Hindlimb muscle (tissue), 1 donor: ENCODE results near the gene LAIR2. TPM values are rescaled to one million over a fixed set of nuclear protein-coding genes. Genes with fewer than 3 reads are reported as not detected.
"Not testable (repeated sequence)": the region's sequence is repeated elsewhere in the genome, so short reads cannot be mapped to it uniquely, and the experiment has no call there.

Source experiments
- DNase-seq: peaks from one replicate; pipeline ENCODE4 v3.0.0-alpha.2; 2013
- polyA plus RNA-seq: library from polyadenylated mRNA; unstranded; fragments of 120-200 nt; gene quantifications from one replicate; pipeline ENCODE4 v1.2.1, GENCODE V29; 2013; ENCODE audit not compliant: insufficient read length

The LAIR2 gene
- polyA plus RNA-seq, 1 donor, result not detected

DNA sequence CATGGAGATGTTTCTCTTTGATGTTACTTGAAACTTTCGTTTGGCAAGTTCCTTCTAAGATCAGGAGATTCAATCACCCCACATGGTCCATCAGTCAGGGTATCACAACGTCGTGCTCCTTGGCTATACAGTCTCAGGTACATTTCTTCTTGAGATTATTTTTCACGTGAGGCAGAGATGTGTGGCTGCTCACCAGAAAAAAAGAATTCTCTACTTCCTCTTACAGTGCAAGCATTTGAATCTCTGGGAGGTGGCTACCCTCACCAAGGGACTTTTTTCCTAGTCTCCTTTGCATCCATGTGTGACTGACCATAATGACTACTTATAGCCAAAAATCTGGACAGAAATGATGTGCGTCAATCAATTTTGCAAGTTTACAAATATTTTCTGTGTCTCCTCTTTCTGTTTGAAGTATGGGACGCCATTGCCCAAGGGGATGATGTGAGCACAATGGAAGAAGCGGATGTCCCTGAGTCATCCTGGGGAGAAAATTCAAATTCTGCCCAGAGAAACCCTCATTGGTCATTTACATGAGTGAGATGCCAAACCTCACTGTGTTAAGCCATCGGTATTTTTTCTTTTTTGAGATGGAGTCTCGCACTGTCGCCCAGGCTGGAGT lies 8.6 kb upstream of the LAIR2 start:
- DNase-seq, result no peak

DNA sequence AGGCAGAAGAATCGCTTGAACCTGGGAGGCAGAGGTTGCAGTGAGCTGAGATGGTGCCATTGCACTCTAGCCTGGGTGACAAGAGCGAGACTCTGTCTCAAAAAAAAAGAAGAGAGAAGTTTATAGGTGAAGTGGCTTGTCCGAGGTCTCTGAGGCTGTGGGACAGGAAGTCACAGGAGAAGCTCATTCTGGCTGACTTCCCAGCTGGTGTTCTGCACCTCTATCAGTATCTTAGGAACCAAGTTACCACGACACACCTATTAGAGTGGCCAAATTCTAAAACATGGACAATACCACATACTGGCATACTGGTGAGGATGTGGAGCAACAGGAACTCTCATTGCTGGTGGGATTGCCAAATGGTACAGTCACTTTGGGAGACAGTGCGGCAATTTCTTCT lies 7.3 kb upstream of the LAIR2 start:
- not testable (repeated sequence) for DNase-seq

DNA sequence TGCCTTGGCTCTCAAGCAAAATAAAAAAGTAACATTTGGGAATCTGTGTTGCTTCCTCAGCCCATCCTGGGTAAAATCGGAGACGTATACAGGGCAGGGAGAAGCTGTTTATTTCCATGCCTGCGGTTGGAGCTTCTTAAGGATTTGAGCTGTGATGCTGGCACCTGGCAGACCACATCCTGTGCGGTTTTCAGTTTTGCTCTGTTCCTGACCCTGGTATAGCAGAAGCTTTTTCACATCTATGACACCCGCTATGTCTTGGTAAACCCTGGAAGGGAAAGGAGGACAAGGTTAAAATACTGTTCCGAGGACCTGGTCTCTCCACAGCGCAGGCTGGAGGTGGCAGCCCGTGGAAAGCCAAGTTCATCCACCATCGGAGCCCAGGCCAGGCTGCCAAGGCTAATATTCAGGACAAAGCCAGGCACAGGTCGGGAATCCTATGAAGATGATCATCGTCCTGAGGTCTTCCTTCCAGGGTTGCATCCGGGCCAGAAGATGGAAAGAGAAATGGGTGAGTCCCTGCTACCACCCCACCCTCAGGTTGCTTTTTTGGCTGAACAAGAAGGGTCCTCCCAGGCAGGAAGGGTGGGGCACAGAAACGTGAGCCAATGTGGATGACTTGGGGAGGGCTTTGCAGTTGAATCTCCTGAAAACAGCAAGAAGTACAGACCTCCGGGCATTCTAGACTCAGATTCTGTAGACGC lies 4.7 kb upstream of the LAIR2 start:
- not testable (repeated sequence) for DNase-seq

DNA sequence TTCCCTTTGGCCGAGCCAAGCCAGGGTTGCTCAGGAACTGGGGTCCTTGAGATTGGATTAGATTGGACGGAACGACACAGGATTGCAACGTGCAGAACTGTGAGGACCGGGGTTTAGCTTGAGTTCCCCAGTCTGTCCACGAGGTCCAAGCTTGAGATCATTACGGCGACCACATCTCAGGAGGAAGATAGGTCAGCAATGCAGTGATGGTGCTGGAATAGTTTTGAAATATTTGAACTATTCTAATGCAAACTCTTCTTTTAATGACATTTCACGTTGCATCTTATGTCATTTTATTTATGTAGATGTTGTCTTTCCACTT lies 4.2 kb upstream of the LAIR2 start:
- DNase-seq, result not testable (repeated sequence)

DNA sequence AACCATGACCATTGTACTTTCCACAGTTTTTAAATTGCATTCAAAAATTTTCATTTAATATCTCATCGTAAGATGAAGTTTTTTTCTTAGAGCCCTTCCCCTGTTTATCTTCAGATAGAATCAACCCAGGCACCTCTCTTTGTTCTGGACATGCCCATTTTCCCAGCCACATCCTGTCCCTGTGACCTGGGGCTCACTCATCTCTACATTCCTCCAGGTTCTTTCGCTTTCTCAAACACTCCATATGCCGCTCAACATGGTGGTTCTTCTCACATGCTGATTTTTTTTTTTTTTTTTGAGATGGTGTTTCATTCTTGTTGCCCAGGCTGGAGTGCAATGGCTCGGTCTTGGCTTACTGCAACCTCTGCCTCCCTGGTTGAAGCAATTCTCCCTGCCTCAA lies 2.9 kb downstream of the LAIR2 start:
- not testable (repeated sequence) for DNase-seq

DNA sequence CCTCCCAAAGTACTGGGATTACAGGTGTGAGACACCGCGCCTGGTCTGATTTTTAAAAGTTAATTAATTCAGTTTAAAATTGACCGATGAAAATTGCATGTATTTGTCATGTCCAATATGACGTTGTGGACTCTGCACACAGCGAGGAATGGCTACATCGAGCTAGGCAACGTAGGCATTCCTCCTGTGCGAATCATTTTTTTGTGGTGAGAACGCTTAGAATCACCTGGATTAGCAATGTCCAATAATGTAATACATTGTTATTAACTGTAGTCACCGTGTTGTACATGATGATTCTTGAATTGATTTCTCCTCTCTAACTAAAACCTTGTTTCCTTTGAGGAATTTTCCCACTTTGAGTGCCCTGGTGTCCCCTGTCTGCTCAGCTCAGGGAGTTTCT lies 3.4 kb downstream of the LAIR2 start:
- DNase-seq, result no peak

DNA sequence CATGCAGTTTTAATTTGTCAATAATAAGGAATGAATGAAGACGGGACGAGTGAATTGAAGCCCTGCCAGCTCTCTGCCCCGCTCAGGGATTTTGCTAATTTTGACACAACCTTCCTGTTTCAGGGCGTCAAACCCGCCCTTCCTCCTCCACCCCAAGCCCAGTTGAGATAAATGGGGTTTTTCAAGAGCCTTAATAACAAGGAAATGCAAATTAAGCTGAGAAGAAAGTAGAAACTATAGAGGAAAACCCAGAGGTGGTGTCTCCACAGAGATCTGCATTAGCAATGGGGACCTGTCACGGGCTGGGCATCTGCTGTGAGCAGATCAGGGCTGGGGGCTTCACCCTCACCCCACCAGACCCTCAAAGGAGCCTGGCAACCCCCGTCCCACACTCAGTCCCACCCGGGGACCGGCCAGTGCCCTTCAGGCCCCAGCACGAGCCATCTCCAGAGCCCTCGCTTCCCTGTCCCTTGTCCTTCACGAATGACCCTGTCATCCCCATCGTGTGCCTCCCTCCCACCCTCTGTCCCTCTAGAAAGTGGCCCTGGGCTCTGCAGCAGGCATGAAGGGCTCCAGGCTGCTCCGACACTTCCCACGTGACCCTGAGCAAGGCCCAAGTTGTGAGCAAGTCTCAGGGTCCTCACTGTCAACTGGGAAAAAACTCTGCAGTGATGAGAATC lies 4.5 kb downstream of the LAIR2 start:
- not testable (repeated sequence) for DNase-seq

DNA sequence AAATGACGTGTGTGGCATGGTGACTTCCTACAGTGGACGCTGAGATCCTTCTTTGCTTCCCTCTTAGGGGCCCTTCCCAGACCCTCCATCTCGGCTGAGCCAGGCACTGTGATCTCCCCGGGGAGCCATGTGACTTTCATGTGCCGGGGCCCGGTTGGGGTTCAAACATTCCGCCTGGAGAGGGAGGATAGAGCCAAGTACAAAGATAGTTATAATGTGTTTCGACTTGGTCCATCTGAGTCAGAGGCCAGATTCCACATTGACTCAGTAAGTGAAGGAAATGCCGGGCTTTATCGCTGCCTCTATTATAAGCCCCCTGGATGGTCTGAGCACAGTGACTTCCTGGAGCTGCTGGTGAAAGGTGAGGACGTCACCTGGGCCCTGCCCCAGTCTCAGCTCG lies 5.2 kb downstream of the LAIR2 start:
- no peak for DNase-seq

DNA sequence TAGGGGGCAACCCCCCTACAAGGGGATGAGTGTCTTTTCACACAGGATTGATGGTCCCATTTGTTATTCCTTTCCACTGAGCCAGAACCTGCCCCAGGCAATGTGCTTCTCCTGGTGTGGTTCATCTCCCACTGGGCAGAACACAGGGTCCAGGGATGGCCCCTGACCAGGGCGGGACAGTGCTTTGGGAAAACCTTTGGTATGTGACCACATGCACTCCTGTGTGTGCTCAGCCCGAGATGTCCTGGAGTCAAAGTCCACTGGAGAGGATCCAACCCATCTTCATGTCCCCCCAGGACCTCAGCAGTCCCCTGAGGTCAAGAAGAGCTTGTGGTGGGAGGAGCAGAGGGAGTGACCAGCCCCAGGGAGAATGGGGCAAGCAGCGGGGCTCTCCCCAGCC lies 5.9 kb downstream of the LAIR2 start:
- not testable (repeated sequence) for DNase-seq

DNA sequence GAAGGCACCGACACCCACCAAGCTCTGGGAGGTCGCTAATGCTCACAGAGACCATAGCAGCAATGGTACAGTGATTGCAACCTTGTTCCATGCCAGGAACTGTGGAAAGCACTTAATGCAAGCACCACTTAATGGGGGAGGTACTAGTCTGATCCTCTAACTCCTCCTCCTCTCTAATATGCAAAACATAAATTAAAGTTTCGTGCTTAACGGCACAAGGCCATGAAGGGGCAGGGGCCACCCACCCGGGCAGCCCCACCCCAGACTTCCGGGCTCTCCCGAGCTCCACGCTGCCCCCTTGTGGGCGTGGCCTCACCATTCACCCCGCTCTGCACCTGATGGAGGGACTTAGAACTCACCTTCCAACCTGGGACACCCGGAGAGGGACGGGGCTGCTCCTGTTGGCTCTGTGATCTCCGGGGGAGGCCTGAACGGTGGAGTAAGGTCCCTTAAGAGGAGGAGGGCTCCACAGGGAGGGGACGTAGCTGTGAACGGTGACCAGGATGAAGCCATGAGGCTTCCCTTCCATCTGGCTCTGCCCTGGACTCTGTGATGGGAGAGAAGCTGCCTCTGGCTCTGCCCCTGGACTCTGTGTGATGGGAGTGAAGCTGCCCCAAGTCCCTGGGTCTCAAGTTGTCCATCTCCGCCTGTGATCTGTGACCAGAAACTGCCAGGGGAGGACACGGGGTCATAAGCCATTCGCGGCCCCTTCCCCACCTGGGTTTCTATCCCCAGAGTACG lies 6.7 kb downstream of the LAIR2 start:
- not testable (repeated sequence) for DNase-seq

DNA sequence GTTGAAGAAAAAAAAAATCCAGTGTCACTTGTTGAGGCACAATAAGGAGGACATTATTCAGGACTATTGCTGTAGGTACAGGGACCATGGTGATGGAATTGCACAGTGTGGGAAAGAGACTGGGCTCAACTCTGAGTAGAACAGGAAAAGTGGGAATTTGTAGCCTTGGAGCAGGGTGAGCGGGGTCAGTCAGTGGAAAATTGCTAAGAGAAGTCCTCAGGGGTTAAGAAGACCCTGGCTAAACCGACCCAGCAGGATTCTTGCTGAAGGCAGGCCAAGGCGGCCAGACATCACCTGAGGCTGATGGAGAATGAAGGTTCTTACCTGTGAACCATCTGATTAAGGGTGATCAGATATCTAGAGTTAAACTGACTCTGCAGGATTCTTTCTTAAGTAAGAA lies 12.5 kb downstream of the LAIR2 start:
- no peak for DNase-seq

DNA sequence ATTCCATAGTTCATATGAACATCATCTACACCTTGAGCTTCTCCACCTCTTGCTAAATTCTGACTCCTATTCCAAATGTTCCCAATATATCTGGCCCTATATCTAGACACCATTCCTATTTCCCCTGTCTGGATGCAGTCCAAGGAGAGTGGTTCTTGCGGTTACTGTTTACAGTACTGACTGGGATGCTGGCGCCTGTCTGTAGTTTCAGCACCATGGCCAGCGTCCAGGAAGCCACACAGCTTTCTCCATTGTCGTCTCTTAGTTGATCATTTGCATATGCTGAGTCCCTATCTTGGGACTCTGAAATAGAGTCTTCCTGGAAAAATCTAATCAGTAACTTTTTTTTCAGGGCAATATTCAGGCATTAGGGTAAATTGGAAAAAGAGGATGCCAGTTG lies 14.9 kb downstream of the LAIR2 start:
- DNase-seq, result peak; percentile 57

DNA sequence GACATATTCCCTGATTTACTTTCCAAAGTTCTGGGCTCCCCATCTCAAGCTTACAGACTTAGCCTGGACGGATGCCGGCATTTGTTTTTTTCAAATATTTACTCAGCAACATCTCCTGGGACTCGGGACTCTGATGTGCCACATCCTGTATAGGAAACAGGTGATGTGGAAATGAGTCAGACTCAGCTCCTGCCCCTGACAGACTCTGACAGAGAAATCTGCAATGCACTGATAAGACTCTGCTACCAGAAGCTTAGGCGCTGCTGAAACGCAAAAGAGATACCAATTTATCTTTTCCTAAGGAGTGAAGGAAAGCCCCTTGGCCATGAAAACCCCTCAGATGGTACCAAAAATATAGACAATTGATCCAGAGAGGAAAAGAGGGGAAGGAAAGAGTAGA lies 16.2 kb downstream of the LAIR2 start:
- DNase-seq, result peak; percentile 8

DNA sequence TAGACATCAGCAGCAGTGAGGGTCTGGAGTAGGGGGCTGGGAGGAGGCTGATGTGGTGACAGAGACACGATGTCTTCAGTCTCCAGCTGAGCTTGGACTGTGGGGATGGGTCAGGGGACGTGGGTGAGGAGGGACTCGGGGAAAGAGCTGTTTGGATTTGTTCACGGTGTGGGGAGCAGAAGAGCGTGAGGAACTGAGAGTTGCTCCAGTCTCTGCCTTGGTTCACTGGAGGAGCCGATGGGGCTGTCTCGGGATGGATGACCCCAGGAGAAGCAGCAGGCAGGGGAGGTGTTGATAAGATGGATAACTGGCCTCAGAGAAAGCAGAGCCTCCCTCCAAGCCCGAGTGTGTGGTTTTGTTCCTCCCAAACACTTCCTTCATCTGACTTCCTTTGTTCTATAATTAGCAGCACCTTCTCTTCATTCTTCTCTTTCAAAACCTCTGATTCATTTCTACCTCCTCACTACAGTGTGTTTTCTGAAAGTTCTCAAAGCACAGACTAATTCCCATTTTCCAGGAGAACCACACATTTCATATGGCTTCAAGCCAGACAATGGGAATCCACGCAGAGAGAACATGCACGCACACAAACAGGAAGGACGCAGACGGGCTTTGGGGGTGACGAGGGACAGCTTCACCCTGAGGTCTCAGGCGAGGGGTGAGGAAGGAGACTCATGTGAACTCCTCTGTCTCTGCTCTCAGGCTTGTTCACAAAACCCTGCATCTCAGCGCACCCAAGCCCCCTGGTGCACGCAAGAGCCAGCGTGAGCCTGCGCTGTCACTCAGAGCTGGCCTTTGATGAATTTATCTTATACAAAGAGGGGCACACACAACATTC lies 18.6 kb downstream of the LAIR2 start:
- DNase-seq, result no peak

DNA sequence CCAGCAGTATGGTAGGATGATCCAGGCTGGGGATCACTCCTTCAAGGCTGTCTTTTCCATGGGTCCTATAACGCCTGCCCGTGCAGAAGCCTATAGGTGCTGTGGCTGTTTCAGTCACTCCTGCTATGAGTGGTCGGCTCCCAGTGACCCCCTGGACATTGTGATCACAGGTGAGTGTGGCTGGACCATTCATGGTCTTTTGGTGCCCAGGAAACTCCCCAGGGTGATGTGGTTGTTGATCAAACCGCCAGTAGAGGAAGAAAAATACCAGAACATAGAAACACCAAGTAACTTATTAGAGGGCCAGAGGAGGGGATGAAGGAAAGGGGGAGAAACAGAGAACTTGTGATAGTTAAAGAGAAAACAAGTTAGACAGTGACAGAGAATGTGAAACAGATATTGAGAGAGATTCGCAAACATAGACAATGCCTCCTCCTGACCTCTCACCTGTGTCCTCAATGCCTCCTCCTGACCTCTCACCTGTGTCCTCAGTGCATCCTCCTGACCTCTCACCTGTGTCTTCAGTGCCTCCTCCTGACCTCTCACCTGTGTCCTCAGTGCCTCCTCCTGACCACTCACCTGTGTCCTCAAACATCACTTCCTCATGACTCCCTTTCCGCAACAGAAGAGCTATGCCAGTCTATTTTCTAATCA lies 19.4 kb downstream of the LAIR2 start:
- no peak for DNase-seq

DNA sequence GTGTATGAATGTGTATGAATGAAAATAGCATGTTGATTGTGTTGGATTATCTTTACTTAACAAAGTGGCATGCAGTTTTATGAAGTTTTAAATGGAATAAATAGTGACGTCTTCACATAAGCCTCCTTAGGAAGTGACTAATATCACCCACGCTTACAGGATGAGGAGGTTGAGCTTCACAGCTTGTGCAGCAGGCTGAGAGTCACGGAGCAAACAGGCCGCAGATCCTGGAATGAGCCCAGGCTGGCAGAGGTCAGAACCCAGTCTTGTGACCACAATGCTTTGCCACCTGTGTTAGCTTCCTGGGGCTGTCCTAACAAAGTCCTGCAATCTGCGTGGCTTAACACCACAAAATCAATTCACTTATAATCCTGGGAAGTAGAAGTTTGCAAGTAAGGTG lies 20.8 kb downstream of the LAIR2 start:
- no peak for DNase-seq

DNA sequence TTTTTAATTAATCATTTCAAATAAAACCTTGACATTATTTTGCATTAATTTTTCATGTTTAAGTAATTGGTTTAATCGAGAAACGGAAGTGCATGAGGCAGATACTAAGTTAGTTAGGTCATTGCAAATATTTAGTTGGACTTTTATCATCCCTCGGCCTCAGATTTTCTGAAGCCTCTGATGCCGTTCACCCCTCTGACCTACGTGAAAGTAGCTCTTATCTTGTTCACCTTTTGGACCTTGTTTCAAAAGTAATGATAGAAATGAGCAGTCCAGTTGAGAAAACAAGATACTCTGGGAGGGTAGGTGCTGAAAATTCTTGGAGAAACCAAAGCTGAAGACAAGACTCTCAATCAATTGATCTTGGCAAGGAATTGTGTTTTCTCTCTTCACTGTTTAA lies 23.0 kb downstream of the LAIR2 start:
- no peak for DNase-seq

DNA sequence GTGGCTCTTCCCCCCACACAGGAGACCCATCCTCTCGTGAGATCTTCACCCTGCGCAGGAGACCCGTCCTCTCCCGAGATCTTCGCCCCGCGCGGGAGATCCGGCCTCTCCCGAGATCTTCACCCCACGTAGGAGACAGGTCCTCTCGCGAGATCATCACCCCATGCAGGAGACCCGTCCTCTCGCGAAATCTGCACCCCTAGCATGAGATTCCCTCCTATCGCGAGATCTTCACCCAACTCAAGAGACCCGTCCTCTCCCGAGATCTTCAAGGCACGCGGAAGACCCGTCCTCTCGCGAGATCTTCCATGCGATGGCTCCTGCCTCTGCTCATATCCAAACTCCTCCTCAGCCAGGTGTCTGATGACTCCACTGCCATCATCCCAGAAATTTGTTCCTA lies 24.3 kb downstream of the LAIR2 start:
- DNase-seq, result no peak

DNA sequence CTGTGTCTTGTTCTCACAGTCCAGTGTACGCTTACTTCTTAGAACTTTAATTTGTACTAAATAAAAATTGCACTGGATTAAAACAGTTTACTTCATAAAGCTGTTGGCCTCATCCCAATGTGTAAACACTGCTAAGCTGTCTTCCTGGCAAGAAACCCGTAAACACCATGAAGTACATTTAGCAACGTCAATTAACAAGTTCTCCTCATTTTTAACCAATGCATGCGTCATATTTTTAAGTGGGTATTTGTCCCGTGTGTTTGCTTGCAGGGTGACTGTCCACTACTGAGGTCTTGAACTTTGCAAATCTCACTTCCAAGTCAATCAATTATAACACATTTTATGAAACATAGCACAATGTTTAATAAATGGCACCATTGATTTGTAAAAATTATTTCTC lies 28.2 kb downstream of the LAIR2 start:
- no peak for DNase-seq

DNA sequence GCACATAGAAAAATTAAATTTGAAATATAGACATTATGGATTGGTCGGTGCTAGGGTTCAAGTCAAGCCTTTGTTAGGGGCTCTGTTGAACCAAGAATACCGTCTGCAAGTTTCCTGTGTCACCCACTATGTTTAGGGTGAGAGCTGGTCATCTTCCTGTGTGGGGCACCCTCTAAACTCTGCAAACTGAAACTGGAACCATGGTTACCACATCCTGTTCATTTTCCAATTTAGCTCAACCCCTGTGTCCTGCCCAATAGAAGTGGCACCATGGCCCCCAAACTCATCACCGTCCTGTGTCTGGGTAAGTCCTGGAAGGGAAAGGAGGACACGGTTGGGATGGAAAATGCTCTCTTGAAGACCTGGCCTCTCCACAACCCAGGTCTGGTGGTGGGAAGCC lies 29.9 kb downstream of the LAIR2 start:
- DNase-seq, result no peak

DNA sequence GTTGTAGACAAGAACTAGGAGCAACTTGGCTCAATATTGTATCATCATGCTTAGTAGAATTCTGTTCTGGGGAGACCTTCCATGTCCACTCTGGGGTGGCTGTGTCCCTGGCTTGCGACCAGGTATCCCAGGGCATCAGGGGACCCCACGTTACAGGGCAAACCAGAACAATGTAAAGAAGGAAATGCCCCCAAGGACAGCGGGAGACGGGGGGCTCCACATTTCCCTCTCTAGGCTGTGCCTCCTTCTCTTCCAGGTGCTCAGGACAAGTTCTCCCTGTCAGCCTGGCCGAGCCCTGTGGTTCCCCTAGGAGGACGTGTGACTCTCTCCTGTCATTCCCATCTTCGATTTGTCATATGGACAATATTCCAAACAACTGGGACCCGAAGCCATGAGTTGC lies 30.8 kb downstream of the LAIR2 start:
- no peak for DNase-seq

DNA sequence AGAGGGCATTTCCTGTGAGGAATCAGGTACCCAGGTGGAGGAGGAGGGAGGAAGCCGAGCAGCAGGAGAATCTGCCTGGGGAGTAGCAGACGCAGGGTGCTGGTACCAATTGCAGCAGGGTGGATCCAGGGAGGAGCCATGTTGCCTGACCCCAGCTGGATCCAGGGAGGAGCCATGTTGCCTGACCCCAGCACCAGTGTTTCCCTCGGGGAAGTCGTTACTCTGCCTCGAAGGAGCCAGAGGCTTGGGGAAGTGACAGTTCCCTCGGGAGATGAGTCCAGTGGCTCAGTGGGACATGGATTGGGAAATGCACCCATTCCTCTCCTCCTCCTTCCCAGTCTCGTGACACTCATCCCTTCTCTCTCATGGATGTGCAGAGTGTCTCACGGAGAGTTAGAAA lies 31.5 kb downstream of the LAIR2 start:
- DNase-seq, result no peak
